GM18907 (cell line): Measurements from ENCODE around the gene COL1A2.

Experiments
- ATAC-seq: cut with Tn5 transposase; IDR thresholded peaks from one replicate; pipeline ENCODE4 v1.9.1; 2021; ENCODE audit warnings: mild to moderate bottlenecking, moderate library complexity; ENCODE audit not compliant: unreplicated experiment

Gene COL1A2

DNA sequence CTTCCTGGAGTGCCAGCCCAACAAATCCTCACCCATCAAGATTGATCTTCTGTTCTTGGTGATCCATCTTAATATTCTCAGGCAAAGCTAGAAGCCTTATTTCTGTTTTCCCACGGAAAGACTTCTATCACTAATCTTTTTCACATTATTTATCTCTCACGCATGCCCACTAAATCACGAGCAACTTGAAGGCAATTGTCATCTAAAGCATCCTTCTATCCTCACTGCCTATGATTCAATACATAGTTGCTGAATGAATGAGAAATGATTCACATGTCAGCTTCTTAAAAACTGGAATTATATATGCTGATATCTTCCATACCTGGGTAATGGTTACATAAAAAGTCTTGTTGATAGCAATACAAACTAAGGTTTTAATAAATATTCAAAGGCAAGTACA, 12.6 kb upstream of the COL1A2 start:
- no peak for ATAC-seq

GRCh38 chr7:94382746-94383145, 11.9 kb upstream of the COL1A2 start:
- no peak for ATAC-seq

DNA sequence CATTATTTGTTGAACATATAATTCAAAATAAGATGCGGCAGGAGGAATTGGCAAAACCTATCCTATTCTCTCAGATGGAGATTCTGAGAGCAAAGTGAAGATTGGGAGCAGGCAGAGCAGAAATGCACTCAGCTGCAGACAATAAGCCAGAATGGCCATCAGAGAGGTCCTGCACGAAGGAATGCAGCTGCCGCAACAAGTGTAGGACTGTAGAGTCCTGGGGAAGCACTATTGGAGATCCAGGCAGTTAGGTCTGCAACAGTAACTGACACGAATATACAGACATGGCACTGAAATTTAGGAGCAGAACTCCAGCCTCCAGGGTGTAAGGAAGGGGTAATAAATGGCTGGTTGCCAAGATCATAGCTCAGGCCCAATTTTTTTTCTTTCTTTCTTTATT, 10.4 kb upstream of the COL1A2 start:
- no peak for ATAC-seq

DNA sequence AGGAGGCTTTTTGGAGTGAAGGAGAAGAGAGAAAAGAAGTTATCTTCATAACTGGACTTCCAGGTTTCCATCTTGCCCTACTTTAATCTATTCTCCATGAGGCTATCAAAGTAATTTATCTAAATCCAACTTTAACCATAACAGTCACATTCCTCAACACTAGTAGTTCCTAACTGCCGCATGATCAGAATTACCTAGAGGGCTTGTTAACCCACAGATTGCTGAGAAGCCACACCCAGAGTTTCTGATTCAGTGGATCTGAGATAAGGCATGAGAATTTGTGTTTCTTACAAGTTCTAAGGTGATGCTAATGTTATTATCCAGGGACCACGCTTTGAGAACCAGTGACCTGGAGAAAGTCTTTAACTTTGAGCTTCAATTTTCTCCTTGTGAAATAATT, 8.3 kb upstream of the COL1A2 start:
- ATAC-seq = no peak

DNA sequence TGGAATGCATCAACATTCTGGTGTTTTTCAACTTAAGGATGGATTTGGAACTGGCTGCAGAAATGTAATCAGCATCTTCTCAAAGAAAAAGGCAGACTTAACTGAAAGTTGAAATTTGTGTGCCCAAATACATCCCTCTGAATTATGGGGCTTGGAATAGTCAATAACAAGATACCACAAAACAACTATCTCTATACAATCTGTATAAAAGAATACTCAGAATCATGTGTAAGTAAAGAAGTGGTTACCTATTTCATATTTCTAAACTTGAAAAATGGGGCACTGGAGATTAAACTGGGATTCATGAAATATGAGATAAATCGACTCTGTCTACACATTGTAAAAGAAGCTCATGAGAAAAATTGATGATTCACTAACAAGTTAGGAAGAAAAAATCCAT, 6.2 kb upstream of the COL1A2 start:
- no peak for ATAC-seq

GRCh38 chr7:94389381-94389780, 5.3 kb upstream of the COL1A2 start:
- ATAC-seq = no peak

DNA sequence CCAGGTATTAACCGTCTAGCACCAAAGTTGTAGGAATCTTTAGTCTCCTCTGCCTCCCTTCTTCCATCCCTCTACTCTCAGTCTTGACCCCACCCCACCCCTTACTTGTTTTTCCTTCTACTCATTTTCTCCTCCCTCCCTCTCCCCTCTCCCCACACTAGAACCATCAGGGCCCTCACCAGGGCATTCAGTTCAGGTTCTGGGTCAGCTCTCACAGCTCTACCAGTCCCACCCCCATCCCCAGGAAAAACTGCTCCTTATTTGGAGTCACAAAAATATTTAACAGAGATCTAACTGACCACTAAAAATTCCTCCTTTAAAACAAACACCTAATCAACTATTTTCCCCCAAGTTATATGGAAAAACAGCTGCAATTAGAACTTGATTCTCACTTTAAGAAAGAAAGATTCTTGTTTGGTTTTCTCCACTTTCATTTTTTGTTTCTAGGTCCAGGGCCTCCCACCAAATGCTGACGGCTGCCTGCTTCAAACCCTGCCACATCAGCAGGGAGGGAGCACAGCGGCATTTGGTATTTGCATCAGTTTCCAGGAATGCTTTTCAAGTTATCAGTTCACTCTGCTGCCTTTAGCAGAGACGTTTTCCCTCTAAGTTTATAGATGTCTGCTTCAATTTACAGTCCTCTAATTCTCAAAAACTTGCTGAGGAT, 2.8 kb upstream of the COL1A2 start:
- ATAC-seq = no peak

GRCh38 chr7:94392393-94392786, 2.3 kb upstream of the COL1A2 start:
- ATAC-seq = no peak

- ATAC-seq = no peak
Measured at GRCh38 chr7:94393246-94394108, 1.2 kb upstream of the COL1A2 start.

GRCh38 chr7:94394109-94394436, 622 bp upstream of the COL1A2 start:
- ATAC-seq = no peak

DNA sequence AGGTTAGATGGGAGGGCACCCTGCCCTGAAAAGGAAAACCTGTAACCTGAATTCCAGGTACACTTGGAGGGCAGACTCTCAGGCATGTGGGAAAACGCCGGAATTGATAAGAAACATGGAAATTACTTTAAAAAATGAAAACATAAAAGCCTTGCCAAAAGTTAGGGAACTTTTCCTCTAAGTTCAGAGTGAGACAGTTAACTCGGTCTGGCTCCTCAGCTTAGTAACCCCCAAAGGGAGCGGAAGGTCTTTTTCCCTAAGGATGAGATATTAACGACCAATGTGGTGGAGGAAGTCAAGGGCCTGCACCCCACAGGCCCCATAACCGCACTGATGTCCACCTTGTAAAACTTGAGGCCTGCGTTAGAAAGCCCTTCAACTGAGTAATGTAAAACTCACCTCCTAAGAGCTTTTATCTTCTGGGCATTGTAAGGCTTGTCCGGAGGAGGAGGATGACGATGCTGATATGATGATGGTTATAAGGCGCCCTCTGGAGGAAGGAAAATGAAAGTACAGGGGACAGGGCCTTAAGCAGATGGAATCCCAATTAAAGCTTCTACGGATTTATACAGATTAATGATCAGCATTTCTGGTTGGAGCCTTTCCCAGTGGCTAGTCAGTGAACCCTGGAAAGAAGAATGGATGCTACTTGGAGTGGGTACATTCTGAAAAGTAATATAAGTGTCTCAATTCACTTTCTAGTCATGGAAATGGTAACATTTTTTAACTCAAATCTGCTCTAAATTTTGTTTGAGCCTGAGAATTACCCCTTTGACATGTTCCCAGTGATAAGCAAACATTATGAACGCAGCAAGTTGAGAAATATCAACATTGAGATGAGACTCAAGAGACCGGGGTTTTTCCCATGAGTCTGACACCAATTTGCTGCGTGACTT, 694 bp downstream of the COL1A2 start:
- peak; percentile 88 for ATAC-seq

DNA sequence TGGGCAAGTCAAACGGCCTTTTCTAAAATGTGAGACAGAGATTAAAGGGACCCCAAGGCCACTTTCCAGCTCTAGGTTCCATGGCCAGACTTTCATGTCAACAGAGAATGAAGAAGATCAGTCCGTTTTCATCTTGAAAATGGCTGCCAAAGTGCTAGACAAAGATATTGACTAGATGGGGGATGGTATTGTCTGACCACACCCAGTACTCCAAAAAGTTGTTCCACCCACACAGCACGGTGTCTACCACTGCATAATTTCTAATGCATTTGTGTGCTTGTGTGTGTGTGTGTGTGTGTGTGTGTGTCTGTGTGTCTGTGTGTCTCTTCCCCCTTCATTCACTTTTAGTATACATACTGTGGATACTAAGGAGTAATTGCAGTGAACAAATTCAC, 1.3 kb downstream of the COL1A2 start:
- ATAC-seq = no peak

DNA sequence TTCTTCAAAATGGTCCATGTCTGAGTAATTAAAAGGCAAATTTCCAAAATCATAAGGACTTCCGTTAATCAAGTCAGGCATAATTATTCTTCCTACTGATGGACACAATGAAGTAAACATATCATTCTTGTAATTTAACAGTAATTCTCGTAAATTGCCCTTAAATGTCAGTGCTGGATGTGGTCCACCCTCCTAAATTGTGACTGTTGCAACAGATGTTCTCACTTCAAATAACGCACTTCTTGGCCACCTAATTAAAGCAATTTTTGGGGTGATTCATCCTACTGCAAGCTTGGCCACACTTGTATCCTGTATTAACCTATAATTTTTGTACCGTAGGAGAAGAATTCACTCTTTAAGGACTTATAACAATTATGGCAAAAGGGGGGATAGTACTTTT, 1.9 kb downstream of the COL1A2 start:
- ATAC-seq = no peak

DNA sequence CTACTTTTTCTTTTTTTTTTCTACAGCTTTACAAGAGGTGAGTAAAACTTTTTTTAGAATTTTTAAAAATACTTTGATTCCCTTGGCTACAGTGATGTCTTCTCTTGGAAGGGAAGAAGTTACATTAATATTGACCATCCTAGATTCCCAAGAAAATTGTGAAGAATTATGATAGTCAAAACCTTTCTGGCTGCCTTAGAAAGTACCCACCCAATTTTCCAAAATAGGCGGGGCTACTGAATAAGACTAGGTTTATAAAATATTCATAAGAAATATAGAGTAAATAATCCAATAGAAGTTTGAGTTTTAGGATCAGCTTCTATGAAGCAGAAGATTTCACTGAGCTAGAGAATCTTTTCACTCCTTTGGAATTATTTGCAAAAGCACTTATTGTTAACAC, 3.0 kb downstream of the COL1A2 start:
- ATAC-seq = no peak

GRCh38 chr7:94398841-94399240, 4.1 kb downstream of the COL1A2 start:
- ATAC-seq = no peak

DNA sequence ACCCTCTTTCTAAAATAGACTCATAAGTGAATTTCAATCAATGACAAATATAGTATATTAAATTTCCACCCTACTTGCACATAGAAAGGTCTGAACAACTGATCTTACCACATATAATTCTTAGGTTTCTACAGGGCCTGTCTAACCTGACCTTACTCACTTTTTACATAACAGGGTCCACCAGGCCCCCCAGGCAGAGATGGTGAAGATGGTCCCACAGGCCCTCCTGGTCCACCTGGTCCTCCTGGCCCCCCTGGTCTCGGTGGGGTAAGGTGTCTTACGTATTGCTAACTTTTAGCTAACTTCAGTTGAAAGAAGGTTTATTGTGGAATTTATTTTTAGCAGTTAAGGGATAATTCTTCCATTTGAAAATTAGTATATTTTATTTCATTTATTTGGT, 5.3 kb downstream of the COL1A2 start:
- ATAC-seq = no peak

GRCh38 chr7:94400643-94401427, 6.1 kb downstream of the COL1A2 start:
- no peak for ATAC-seq

DNA sequence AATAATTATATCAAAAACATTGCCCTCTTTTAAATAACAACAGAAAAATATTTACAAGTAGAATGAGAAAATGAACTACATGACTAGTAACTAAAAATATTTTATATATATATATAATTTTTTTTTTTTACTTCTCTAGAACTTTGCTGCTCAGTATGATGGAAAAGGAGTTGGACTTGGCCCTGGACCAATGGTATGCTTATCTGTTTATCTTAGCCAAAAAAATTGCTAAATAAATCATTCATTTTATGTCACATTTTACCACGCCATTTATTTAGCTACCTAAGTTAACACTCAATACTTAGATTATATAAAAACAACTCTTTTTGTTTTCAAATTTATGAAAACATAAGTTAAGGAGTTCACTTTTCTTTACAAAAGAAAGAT, 6.7 kb downstream of the COL1A2 start:
- no peak for ATAC-seq

- no peak for ATAC-seq
Measured at GRCh38 chr7:94403546-94403945, 8.9 kb downstream of the COL1A2 start.

- no peak for ATAC-seq
Measured at GRCh38 chr7:94405506-94405905, 10.8 kb downstream of the COL1A2 start.

DNA sequence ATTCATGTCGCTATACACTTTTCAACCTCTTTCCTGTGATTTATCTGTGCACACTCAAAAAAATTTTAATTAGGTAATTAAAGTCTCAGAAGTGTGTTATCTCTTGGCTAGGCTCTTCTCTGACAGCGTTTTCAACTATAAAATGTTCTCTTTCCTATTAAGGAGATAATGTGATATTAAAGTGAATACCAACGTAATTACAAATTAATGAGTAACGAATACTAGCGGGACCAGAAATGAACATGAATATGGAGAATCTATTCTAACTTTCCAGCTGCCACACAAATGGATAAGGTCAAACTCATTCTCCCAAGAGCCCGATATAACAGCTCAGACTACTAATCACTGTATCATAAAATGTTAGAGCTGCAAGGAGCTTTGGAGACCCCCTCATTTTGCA, 12.0 kb downstream of the COL1A2 start:
- no peak for ATAC-seq
